H9 (cell line): ENCODE results near the gene SOCS7. TPM values are rescaled to one million over a fixed set of nuclear protein-coding genes. Genes with fewer than 3 reads are reported as not detected.
A peak's percentile ranks its signal among the peaks of the same experiment; 100 is the strongest.

ENCODE experiments used
- DNase-seq: peaks from one replicate; pipeline ENCODE4 v3.0.0-alpha.2; 2017
- H2AFZ ChIP-seq: one replicate; pipeline ENCODE4 v1.6.1; 2013; ENCODE audit warnings: mild to moderate bottlenecking, low read length, control low read depth, moderate library complexity
- H2AK5ac ChIP-seq: 2 replicates; pipeline ENCODE4 v1.6.1; 2013; ENCODE audit warnings: low read length, control low read depth, mixed read lengths; ENCODE audit not compliant: insufficient read length
- H2BK120ac ChIP-seq: one replicate; pipeline ENCODE4 v1.6.1; 2013; ENCODE audit warnings: low read depth, mild to moderate bottlenecking, low read length, control low read depth, inconsistent platforms; ENCODE audit not compliant: poor library complexity, severe bottlenecking
- H2BK12ac ChIP-seq: 2 replicates; pipeline ENCODE4 v1.6.1; 2013; ENCODE audit warnings: low read length, control low read depth, mixed read lengths, low read depth; ENCODE audit not compliant: insufficient read length
- H2BK15ac ChIP-seq: 2 replicates; pipeline ENCODE4 v1.6.1; 2013; ENCODE audit warnings: low read depth, low read length, control low read depth
- H2BK20ac ChIP-seq: one replicate; pipeline ENCODE4 v1.6.1; 2013; ENCODE audit warnings: low read depth, mild to moderate bottlenecking, low read length, control low read depth, inconsistent platforms; ENCODE audit not compliant: poor library complexity, severe bottlenecking
- H2BK5ac ChIP-seq: 2 replicates; pipeline ENCODE4 v1.6.1; 2013; ENCODE audit warnings: low read length, control low read depth, mixed read lengths; ENCODE audit not compliant: insufficient read length
- H3K14ac ChIP-seq: 2 replicates; pipeline ENCODE4 v1.6.1; 2013; ENCODE audit warnings: low read length, control low read depth; ENCODE audit not compliant: insufficient read depth
- H3K18ac ChIP-seq: 2 replicates; pipeline ENCODE4 v1.6.1; 2013; ENCODE audit warnings: low read depth, mild to moderate bottlenecking, mixed read lengths, low read length, control low read depth; ENCODE audit not compliant: insufficient read length
- H3K23ac ChIP-seq: 2 replicates; pipeline ENCODE4 v1.6.1; 2013; ENCODE audit warnings: low read length, control low read depth, mixed read lengths, low read depth; ENCODE audit not compliant: insufficient read length
- H3K23me2 ChIP-seq: 2 replicates; pipeline ENCODE4 v1.6.1; 2013; ENCODE audit warnings: low read depth, mild to moderate bottlenecking, mixed read lengths, low read length, control low read depth; ENCODE audit not compliant: insufficient read length, poor library complexity, severe bottlenecking
- H3K27ac ChIP-seq: 2 replicates; pipeline ENCODE4 v1.5.1; 2013; ENCODE audit warnings: low read length, control low read depth, mixed read lengths, low read depth; ENCODE audit not compliant: insufficient read length
- H3K27me3 ChIP-seq: 2 replicates; pipeline ENCODE4 v1.6.1; 2013; ENCODE audit warnings: low read length, control low read depth, inconsistent platforms; ENCODE audit not compliant: insufficient read depth
- H3K4ac ChIP-seq: 2 replicates; pipeline ENCODE4 v1.6.1; 2013; ENCODE audit warnings: low read depth, mild to moderate bottlenecking, control low read depth, inconsistent platforms, low read length, moderate library complexity
- H3K4me1 ChIP-seq: 2 replicates; pipeline ENCODE4 v1.6.1; 2013; ENCODE audit warnings: low read length, control low read depth, inconsistent platforms; ENCODE audit not compliant: insufficient read depth
- H3K4me2 ChIP-seq: 2 replicates; pipeline ENCODE4 v1.6.1; 2013; ENCODE audit warnings: low read length, control low read depth, mixed read lengths; ENCODE audit not compliant: insufficient read length, insufficient read depth
- H3K56ac ChIP-seq: 2 replicates; pipeline ENCODE4 v1.6.1; 2013; ENCODE audit warnings: low read depth, mild to moderate bottlenecking, mixed read lengths, low read length, control low read depth; ENCODE audit not compliant: insufficient read length
- H3K79me1 ChIP-seq: 2 replicates; pipeline ENCODE4 v1.6.1; 2013; ENCODE audit warnings: low read depth, mild to moderate bottlenecking, moderate library complexity, low read length, control low read depth, inconsistent platforms; ENCODE audit not compliant: insufficient read depth, poor library complexity, severe bottlenecking
- H3K79me2 ChIP-seq: 2 replicates; pipeline ENCODE4 v1.6.1; 2013; ENCODE audit warnings: low read length, control low read depth, inconsistent platforms; ENCODE audit not compliant: insufficient read depth
- H3K9ac ChIP-seq: 2 replicates; pipeline ENCODE4 v1.6.1; 2013; ENCODE audit warnings: low read length, control low read depth, mixed read lengths; ENCODE audit not compliant: insufficient read length; ENCODE audit errors: extremely low read depth
- H3K9me3 ChIP-seq: one replicate; pipeline ENCODE4 v1.6.1; 2013; ENCODE audit warnings: low read depth, low read length, inconsistent platforms; ENCODE audit not compliant: control insufficient read depth
- H3T11ph ChIP-seq: one replicate; pipeline ENCODE4 v1.6.1; 2013; ENCODE audit warnings: mild to moderate bottlenecking, low read length, control low read depth, inconsistent platforms
- H4K20me1 ChIP-seq: one replicate; pipeline ENCODE4 v1.6.1; 2013; ENCODE audit not compliant: control insufficient read depth, insufficient read length, insufficient read depth
- H4K5ac ChIP-seq: 2 replicates; pipeline ENCODE4 v1.6.1; 2013; ENCODE audit warnings: low read depth, mild to moderate bottlenecking, mixed read lengths, low read length, control low read depth; ENCODE audit not compliant: insufficient read length
- H4K8ac ChIP-seq: replicated peaks from 2 replicates; pipeline ENCODE4 v1.6.1; 2013; ENCODE audit warnings: low read length, control low read depth, mixed read lengths, low read depth; ENCODE audit not compliant: insufficient read length
- H4K91ac ChIP-seq: 2 replicates; pipeline ENCODE4 v1.6.1; 2013; ENCODE audit warnings: low read depth, mild to moderate bottlenecking, moderate library complexity, mixed read lengths, low read length, control low read depth; ENCODE audit not compliant: insufficient read length
- H3K27ac Mint-ChIP-seq, 3 experiments: 2 replicates in 2 of 3; 3 replicates in 1 of 3; pipeline ENCODE4 v1.8.0; 2020 to 2021; ENCODE audit warnings: mixed read lengths in 3 of 3, mild to moderate bottlenecking in 1 of 3, moderate library complexity in 1 of 3
- H3K27me3 Mint-ChIP-seq: 2 replicates; pipeline ENCODE4 v1.8.0; 2021; ENCODE audit warnings: low read depth, mild to moderate bottlenecking, moderate library complexity, mixed read lengths
- H3K36me3 Mint-ChIP-seq, 3 experiments: 2 replicates in 2 of 3; 3 replicates in 1 of 3; pipeline ENCODE4 v1.8.0; 2020 to 2021; ENCODE audit warnings: low read depth in 3 of 3, mixed read lengths in 3 of 3; ENCODE audit not compliant: insufficient read depth in 1 of 3
- H3K4me1 Mint-ChIP-seq, 2 experiments: 2 replicates each; pipeline ENCODE4 v1.8.0; 2020; ENCODE audit warnings: mixed read lengths in 2 of 2
- H3K4me3 Mint-ChIP-seq, 2 experiments: 2 replicates in 1 of 2; 3 replicates in 1 of 2; pipeline ENCODE4 v1.8.0; 2020 to 2021; ENCODE audit warnings: mild to moderate bottlenecking in 2 of 2, mixed read lengths in 2 of 2, moderate library complexity in 1 of 2
- H3K9me3 Mint-ChIP-seq, 2 experiments: 2 replicates in 1 of 2; 3 replicates in 1 of 2; pipeline ENCODE4 v1.8.0; 2020; ENCODE audit warnings: mild to moderate bottlenecking in 2 of 2, mixed read lengths in 2 of 2, moderate library complexity in 1 of 2
- CTCF ChIP-seq: fragments of 200-600 bp; sonication (generic); conservative IDR thresholded peaks from 3 replicates; pipeline ENCODE4 v1.8.0; 2021; ENCODE audit warnings: antibody characterized with exemption, mild to moderate bottlenecking
- WGBS: extraction: QIAGEN DNeasy Blood & Tissue Kit; methylation state at CpG from one replicate; pipeline ENCODE4 v1.1.7; 2013; ENCODE audit warnings: missing lambda C conversion rate, low lambda C conversion rate, mixed read lengths; ENCODE audit not compliant: insufficient read length; ENCODE audit errors: extremely low coverage; 5-methylcytosine and 5-hydroxymethylcytosine counted together
- total RNA-seq: library from RNA; stranded (reverse); gene quantifications from 2 replicates; pipeline ENCODE4 v1.2.1, GENCODE V29; 2021

SOCS7 gene
- total RNA-seq, 1 experiment from 2014 or later: 31.0 TPM

- no peak for TF ChIP-seq CTCF
- peak; percentile 45 for DNase-seq
Measured at GRCh38 chr17:38325221-38325851, 26.3 kb upstream of the SOCS7 start.

More at GRCh38 chr17:38325221-38325851, 26.3 kb upstream of the SOCS7 start:
- H3K23ac ChIP-seq: no peak overlapping the region
- no peak overlapping the region for H3K56ac ChIP-seq
- H2AK5ac ChIP-seq: no peak overlapping the region
- no peaks in the 10 kb centered on the region for H3K79me1 ChIP-seq
- no peak overlapping the region for H2BK5ac ChIP-seq
- no peak overlapping the region for H4K91ac ChIP-seq
- no peak overlapping the region for H3K27ac ChIP-seq
- H2BK20ac ChIP-seq: no peak overlapping the region
- Mint-ChIP-seq H3K4me3 (no peak overlapping the region), H3K9me3 (no peaks in the 10 kb centered on the region), H3K27me3 (no peaks in the 10 kb centered on the region; the same call in 1 of the 2 replicates), H3K4me1 (peaks cover 30 to 35% of the 10 kb centered on the region in 2 experiments), H3K36me3 (peaks cover 14 to 36% (median 22%) of the 10 kb centered on the region in 3 experiments; a peak in 6 of 7 replicates), H3K27ac (peak overlapping the region; percentile 74 to 96 (median 96); a peak in 6 of 7 replicates)
- WGBS: no CpG with 5 or more reads among the region's 5 CpGs
- no peak overlapping the region for H2BK12ac ChIP-seq
- no peak overlapping the region for H3T11ph ChIP-seq
- no peak overlapping the region; the same call in 1 of the 2 replicates for H3K4ac ChIP-seq
- no peaks in the 10 kb centered on the region for H3K27me3 ChIP-seq
- H4K20me1 ChIP-seq: no peaks in the 10 kb centered on the region
- H2BK15ac ChIP-seq: no peak overlapping the region
- peaks cover 3% of the 10 kb centered on the region; the same call in 1 of the 2 replicates for H3K4me1 ChIP-seq
- H3K18ac ChIP-seq: peak overlapping the region; percentile 4
- H3K14ac ChIP-seq: peak overlapping the region; percentile 39; the same call in 1 of the 2 replicates
- H3K9ac ChIP-seq: no peak overlapping the region
- no peak overlapping the region for H4K8ac ChIP-seq
- H3K9me3 ChIP-seq: no peaks in the 10 kb centered on the region
- H4K5ac ChIP-seq: no peak overlapping the region
- H3K23me2 ChIP-seq: no peaks in the 10 kb centered on the region
- H3K79me2 ChIP-seq: no peaks in the 10 kb centered on the region
- no peak overlapping the region for H3K4me2 ChIP-seq
- no peak overlapping the region for H2AFZ ChIP-seq
- no peak overlapping the region for H2BK120ac ChIP-seq
